ENCODE measurements around the gene CD47.
A peak's percentile ranks its signal among the peaks of the same experiment; 100 is the strongest.

DNA sequence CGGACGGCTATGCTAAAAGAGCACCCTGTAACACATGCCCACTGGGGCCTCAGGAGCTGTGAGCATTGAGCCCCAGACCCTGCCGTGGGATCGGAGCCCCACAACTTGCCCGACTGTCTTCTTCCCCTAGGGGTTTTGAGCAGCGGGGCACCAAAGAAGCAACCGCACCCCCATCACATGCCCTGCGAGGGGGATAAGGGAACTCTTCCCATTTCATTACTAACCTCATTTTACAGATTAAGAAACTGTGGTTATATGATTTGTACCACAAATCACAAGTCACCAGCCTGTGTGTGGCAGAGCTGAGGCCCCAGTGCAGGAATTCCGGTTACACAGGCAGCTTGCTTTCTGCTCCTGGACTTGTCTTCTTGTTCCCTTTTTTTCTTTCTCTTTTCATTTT lies 86.2 kb downstream of the CD47 start:
- TF ChIP-seq CTCF (IDR thresholded peaks at IDR 0.05): no peak
- peak in 1 of 4 donors; percentile 19 for TF ChIP-seq POLR2A (IDR thresholded peaks at IDR 0.05)
